HepG2 (cell line): Measurements from ENCODE around the gene GSK3A. TPM values are rescaled to one million over a fixed set of nuclear protein-coding genes. Genes with fewer than 3 reads are reported as not detected.

ENCODE experiments used
- CC2D1A ChIP-seq: sonication (generic); formaldehyde crosslinking; IDR thresholded peaks from 2 replicates; pipeline ENCODE4 v1.8.1; 2023; ENCODE audit warnings: mild to moderate bottlenecking, missing genetic modification reagents
- CEBPB ChIP-seq: IDR thresholded peaks from 2 replicates; pipeline ENCODE4 v1.6.1; 2011; ENCODE audit warnings: low read depth, low read length, improper control_type of control experiment, borderline replicate concordance
- EZH2 ChIP-seq: conservative IDR thresholded peaks from 2 replicates; pipeline ENCODE4 v1.6.1; 2012; ENCODE audit warnings: mild to moderate bottlenecking, low read depth, low read length, moderate library complexity
- GMEB2 ChIP-seq: IDR thresholded peaks from 2 replicates; pipeline ENCODE4 v1.6.1; 2016; ENCODE audit warnings: missing biosample characterization, missing genetic modification reagents, low read depth
- IRF9 ChIP-seq: sonication (generic); formaldehyde crosslinking; IDR thresholded peaks from 2 replicates; pipeline ENCODE4 v1.8.0; 2022; ENCODE audit warnings: missing genetic modification reagents, mild to moderate bottlenecking, borderline replicate concordance
- KDM6A ChIP-seq: IDR thresholded peaks from 2 replicates; pipeline ENCODE4 v1.6.1; 2016; ENCODE audit warnings: low read depth
- KLF15 ChIP-seq: sonication (generic); formaldehyde crosslinking; IDR thresholded peaks from 2 replicates; pipeline ENCODE4 v1.8.1; 2023; ENCODE audit warnings: borderline replicate concordance, mild to moderate bottlenecking, inconsistent platforms, missing genetic modification reagents, mixed read lengths
- MAFG ChIP-seq: sonication (generic); formaldehyde crosslinking; IDR thresholded peaks from 2 replicates; pipeline ENCODE4 v1.5.1; 2020; ENCODE audit warnings: mild to moderate bottlenecking, missing genetic modification reagents
- NFYB ChIP-seq: sonication (generic); formaldehyde crosslinking; IDR thresholded peaks from 2 replicates; pipeline ENCODE4 v1.4.0; 2020; ENCODE audit warnings: missing genetic modification reagents
- NR2C2 ChIP-seq: sonication (generic); formaldehyde crosslinking; IDR thresholded peaks from 2 replicates; pipeline ENCODE4 v1.4.0; 2020; ENCODE audit warnings: missing genetic modification reagents, mild to moderate bottlenecking, moderate library complexity, borderline replicate concordance
- PTBP1 ChIP-seq: fragments of 200-400 bp; formaldehyde crosslinking; IDR thresholded peaks from 2 replicates; pipeline ENCODE4 v1.6.1; 2018; ENCODE audit warnings: low read length, low read depth; ENCODE audit not compliant: poor library complexity, severe bottlenecking
- RAD21 ChIP-seq: fragments of 450-650 bp; formaldehyde crosslinking; IDR thresholded peaks from 2 replicates; pipeline ENCODE4 v1.5.0; 2020; ENCODE audit warnings: mild to moderate bottlenecking
- SMAD3 ChIP-seq: sonication (generic); formaldehyde crosslinking; IDR thresholded peaks from 2 replicates; pipeline ENCODE4 v1.4.0; 2020; ENCODE audit warnings: missing genetic modification reagents
- THRA ChIP-seq: sonication (generic); formaldehyde crosslinking; IDR thresholded peaks from 2 replicates; pipeline ENCODE4 v1.4.0; 2020; ENCODE audit warnings: missing genetic modification reagents, borderline replicate concordance
- ZNF281 ChIP-seq: sonication (generic); formaldehyde crosslinking; IDR thresholded peaks from 2 replicates; pipeline ENCODE4 v1.4.0; 2020; ENCODE audit warnings: missing genetic modification reagents, borderline replicate concordance
- ZNF460 ChIP-seq: sonication (generic); formaldehyde crosslinking; IDR thresholded peaks from 2 replicates; pipeline ENCODE4 v1.5.1; 2020; ENCODE audit warnings: missing genetic modification reagents, mild to moderate bottlenecking, borderline replicate concordance
- ZNF557 ChIP-seq: sonication (generic); formaldehyde crosslinking; IDR thresholded peaks from 2 replicates; pipeline ENCODE4 v1.4.0; 2020; ENCODE audit warnings: missing genetic modification reagents
- ZNF580 ChIP-seq: IDR thresholded peaks from 2 replicates; pipeline ENCODE4 v1.6.1; 2016; ENCODE audit warnings: low read depth, borderline replicate concordance
- ZNF652 ChIP-seq: IDR thresholded peaks from 2 replicates; pipeline ENCODE4 v1.6.1; 2016; ENCODE audit warnings: low read depth, borderline replicate concordance
- ZNF784 ChIP-seq: sonication (generic); formaldehyde crosslinking; IDR thresholded peaks from 2 replicates; pipeline ENCODE4 v1.5.1; 2020; ENCODE audit warnings: missing genetic modification reagents, mild to moderate bottlenecking, borderline replicate concordance
- ZNF839 ChIP-seq: sonication (generic); formaldehyde crosslinking; IDR thresholded peaks from 2 replicates; pipeline ENCODE4 v1.4.0; 2020; ENCODE audit warnings: missing genetic modification reagents, mild to moderate bottlenecking, borderline replicate concordance
- polyA plus RNA-seq, 8 experiments: library from polyadenylated mRNA; depleted of rRNA in 3 of 8; stranded (reverse) in 7 of 8; unstranded in 1 of 8; fragments of >200 nt; fragmentation: Illumina TruSeq in 4 of 8; extraction: Trizol in 4 of 8; gene quantifications; 2 replicates each; pipeline versions ENCODE4 v1.2.1 to v1.2.3, GENCODE V29; 2011 to 2016; ENCODE audit warnings: low read depth in 4 of 8, missing spikeins in 1 of 8, mixed read lengths in 1 of 8; ENCODE audit not compliant: insufficient read depth in 1 of 8
- total RNA-seq, 5 experiments: library from RNA; depleted of rRNA; stranded (reverse); fragments of >200 nt; fragmentation: Illumina TruSeq; extraction: Trizol; gene quantifications; 2 replicates each; pipeline ENCODE4 v1.2.3, GENCODE V29; 2016; ENCODE audit warnings: low read depth in 1 of 5

Gene GSK3A
- total and polyA plus RNA-seq, 2 of the 13 experiments (the other 11 are each of a cell fraction or from before 2014, with no cell fraction given): 16.9 to 52.5 TPM

- TF ChIP-seq IRF9 (CRISPR knock-in tag) (peak; percentile 46; the same call in 1 of the 2 replicates), ZNF652 (CRISPR knock-in tag) (peak; percentile 97), EZH2 (no peak), ZNF839 (CRISPR knock-in tag) (no peak), THRA (CRISPR knock-in tag) (no peak), SMAD3 (CRISPR knock-in tag) (no peak), RAD21 (no peak), GMEB2 (CRISPR knock-in tag) (no peak), CC2D1A (CRISPR knock-in tag) (no peak), ZNF580 (CRISPR knock-in tag) (no peak), NR2C2 (peak; percentile 49; the same call in 1 of the 2 replicates), MAFG (CRISPR knock-in tag) (no peak), ZNF460 (CRISPR knock-in tag) (no peak), ZNF557 (CRISPR knock-in tag) (no peak), NFYB (CRISPR knock-in tag) (no peak), KDM6A (0 out of 2 replicates have a peak, but pooled peaks have one; percentile 3), PTBP1 (no peak), KLF15 (CRISPR knock-in tag) (no peak), ZNF281 (CRISPR knock-in tag) (no peak; the same call in 1 of the 2 replicates), CEBPB (no peak), ZNF784 (CRISPR knock-in tag) (no peak)
These were observed 39.7 kb upstream of the GSK3A start (continued) for GRCh38 chr19:42281827-42282762.
